SJCRH30 (cell line): ENCODE measurements around the gene SAMD4A. TPM values are rescaled to one million over a fixed set of nuclear protein-coding genes. Genes with fewer than 3 reads are reported as not detected.

Source experiments
- DNase-seq, 2 experiments: peaks; one replicate each; pipeline ENCODE4 v3.0.0-alpha.2; 2015 to 2020
- H3K27ac ChIP-seq: fragments of 250-450 bp; sonication (Bioruptor Pico); 2 replicates; pipeline ENCODE4 v1.5.1; 2020; ENCODE audit warnings: mild to moderate bottlenecking, moderate library complexity
- H3K27me3 ChIP-seq: fragments of 250-450 bp; sonication (Bioruptor Pico); 2 replicates; pipeline ENCODE4 v1.5.1; 2020; ENCODE audit warnings: mild to moderate bottlenecking, moderate library complexity
- H3K36me3 ChIP-seq: fragments of 250-450 bp; sonication (Bioruptor Pico); 2 replicates; pipeline ENCODE4 v1.5.1; 2020; ENCODE audit warnings: mild to moderate bottlenecking, moderate library complexity
- H3K4me1 ChIP-seq: fragments of 250-450 bp; sonication (Bioruptor Pico); 2 replicates; pipeline ENCODE4 v1.5.1; 2020; ENCODE audit warnings: mild to moderate bottlenecking, moderate library complexity
- H3K4me3 ChIP-seq: fragments of 250-450 bp; sonication (Bioruptor Pico); 2 replicates; pipeline ENCODE4 v1.5.1; 2020; ENCODE audit warnings: mild to moderate bottlenecking, moderate library complexity
- H3K9me3 ChIP-seq: fragments of 250-450 bp; sonication (Bioruptor Pico); replicated peaks from 2 replicates; pipeline ENCODE4 v1.5.1; 2020; ENCODE audit warnings: mild to moderate bottlenecking, moderate library complexity
- total RNA-seq: library from RNA; depleted of rRNA; stranded (reverse); fragments of >200 nt; shearing (Covaris generic); gene quantifications from 2 replicates; pipeline ENCODE4 v1.2.3, GENCODE V29; 2014

The SAMD4A gene
- total RNA-seq, 1 experiment from 2014 or later: 12.1 TPM

DNA sequence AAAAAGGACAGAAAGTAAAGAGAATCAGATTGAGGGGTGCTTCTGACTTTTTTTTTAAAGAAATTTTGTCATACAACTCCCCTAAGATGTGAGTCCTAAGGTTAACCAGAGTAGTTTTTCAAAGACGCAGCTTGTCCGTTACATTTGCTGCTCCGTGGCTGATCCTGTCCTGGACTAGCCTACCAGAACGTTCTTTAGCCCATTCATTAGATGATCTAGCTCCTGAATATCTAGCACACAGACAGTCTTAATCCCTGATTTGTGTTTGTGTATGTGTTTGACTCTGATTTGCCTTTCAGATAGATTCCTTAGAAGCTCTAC lies 60.3 kb downstream of the SAMD4A start:
- no peak for DNase-seq
- H3K27ac ChIP-seq: no peak overlapping the region
- H3K36me3 ChIP-seq: no peaks in the 10 kb centered on the region
- no peaks in the 10 kb centered on the region for H3K27me3 ChIP-seq
- peaks cover 6% of the 10 kb centered on the region; the same call in 1 of the 2 replicates for H3K4me1 ChIP-seq
- H3K4me3 ChIP-seq: no peak overlapping the region
- H3K9me3 ChIP-seq: 0 out of 2 replicates have a peak, but pooled peaks cover under 1% of the 10 kb centered on the region

DNA sequence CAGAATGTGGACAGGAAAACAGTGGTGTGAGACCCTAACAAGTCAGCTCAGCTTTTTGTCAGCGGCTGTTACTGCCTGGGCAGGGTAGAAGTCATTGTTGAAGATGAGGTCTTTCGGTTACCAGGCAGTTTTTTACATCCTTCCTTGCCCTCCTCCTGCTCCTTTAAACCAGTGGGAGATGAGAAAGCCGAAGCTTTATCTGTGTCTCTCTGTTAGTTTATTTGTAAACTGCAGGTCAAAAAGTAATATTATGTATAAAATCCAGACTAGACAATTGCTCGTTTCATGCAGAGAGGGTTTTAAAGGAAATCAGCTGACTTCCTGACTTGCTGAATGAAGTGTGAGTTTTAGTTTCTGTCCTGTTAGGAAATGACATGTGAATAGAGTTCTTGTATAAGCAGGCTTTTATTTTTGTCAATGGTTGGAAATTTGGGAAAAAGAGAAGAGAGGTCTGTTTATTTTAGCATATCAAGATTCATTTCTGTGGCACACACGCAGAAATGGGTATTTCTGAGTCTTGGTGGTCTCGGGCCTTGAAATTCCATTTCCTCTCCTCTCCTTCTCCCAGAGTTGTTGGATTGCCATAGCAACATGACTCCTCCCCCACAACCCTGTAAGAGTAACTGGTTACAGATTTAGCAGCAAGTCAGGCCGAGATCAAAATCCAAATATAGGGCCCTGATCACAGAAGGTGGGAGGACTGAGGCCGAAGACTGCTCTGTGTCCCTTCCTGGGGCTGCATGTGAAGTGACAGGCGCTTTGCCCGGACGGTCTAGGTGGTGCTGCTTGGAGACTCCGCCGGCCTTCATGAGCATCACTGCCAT lies 60.8 kb downstream of the SAMD4A start:
- Histone ChIP-seq H3K27ac (no peak overlapping the region), H3K9me3 (0 out of 2 replicates have a peak, but pooled peaks cover 6% of the 10 kb centered on the region), H3K4me1 (peaks cover 6% of the 10 kb centered on the region; the same call in 1 of the 2 replicates), H3K36me3 (no peaks in the 10 kb centered on the region), H3K27me3 (no peaks in the 10 kb centered on the region), H3K4me3 (no peak overlapping the region)
- no peak for DNase-seq

DNA sequence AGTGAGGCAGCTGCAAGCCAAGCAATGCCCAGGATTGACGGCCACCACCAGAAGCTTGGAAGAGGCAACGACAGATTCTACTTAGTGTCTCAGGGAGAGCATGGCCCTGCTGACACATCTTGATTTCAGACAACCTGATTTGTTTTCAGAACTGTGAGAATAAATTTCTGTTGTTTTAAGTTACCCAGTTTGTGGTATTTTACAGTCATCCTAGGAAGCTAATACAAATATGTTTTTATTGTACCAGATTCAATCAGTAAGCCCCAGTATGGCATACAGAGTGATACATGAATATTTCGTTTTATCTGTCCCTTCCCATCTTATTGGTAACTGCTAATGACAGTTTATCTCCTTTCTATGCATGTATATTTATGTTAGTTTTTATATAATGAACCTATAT lies 62.3 kb downstream of the SAMD4A start:
- peaks cover 2% of the 10 kb centered on the region; the same call in 1 of the 2 replicates for H3K4me1 ChIP-seq
- H3K27ac ChIP-seq: no peak overlapping the region
- H3K36me3 ChIP-seq: no peaks in the 10 kb centered on the region
- DNase-seq: no peak
- no peaks in the 10 kb centered on the region for H3K27me3 ChIP-seq
- H3K9me3 ChIP-seq: 0 out of 2 replicates have a peak, but pooled peaks cover 6% of the 10 kb centered on the region
- no peak overlapping the region for H3K4me3 ChIP-seq

DNA sequence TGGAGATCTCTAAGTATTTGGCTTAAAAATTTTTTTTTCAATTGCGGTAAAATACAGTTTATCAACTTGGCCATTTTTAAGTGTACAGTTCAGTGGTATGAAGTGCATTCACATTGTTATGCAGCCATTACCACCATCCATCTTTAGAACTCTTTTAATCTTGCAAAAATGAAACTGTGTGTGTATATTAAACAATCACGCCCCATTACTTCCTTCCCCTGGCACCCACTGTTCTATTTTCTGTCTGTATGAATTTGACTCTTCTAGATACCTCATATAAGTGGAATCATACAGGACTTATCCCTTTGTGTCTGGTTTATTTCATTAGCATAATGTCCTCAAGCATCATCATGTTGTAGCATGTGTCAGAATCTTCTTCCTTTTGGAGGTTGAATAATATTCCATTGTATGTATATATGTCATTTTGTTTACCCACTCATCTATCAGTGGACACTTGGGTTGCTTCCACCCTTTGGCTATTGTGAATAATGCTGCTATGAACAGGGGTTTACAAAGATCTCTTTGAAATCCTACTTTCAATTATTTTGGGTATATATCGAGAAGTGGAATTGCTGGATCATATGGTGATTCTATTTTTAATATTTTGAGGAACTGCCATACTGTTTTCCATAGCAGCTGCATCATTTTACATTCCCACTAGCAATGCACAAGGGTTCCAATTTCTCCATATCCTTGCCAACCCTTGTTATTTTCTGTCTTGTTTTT lies 62.9 kb downstream of the SAMD4A start:
- no peaks in the 10 kb centered on the region for H3K27me3 ChIP-seq
- peaks cover 2% of the 10 kb centered on the region; the same call in 1 of the 2 replicates for H3K4me1 ChIP-seq
- H3K9me3 ChIP-seq: 0 out of 2 replicates have a peak, but pooled peaks cover 6% of the 10 kb centered on the region
- H3K4me3 ChIP-seq: no peak overlapping the region
- no peak overlapping the region for H3K27ac ChIP-seq
- DNase-seq: no peak
- no peaks in the 10 kb centered on the region for H3K36me3 ChIP-seq

DNA sequence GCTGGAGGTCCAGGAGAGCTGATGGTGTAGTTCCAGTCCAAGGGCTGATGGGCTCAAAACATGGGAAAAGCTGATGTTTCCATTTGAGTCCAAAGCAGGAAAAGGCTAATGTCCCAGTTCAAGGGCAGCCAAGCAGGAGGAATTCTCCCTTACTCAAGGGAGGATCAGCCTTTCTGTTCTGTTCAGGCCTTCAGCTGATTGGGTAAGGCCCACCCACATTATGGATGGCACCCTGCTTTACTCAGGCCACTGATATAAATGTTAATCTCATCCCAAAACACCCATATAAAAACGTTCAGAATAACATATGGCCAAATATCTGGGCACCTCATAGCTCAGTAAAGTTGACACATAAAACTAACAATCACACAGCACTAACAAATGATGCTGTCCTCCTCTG lies 64.1 kb downstream of the SAMD4A start:
- Histone ChIP-seq H3K9me3 (0 out of 2 replicates have a peak, but pooled peaks cover 6% of the 10 kb centered on the region), H3K4me3 (no peak overlapping the region), H3K4me1 (no peaks in the 10 kb centered on the region), H3K27me3 (no peaks in the 10 kb centered on the region), H3K27ac (no peak overlapping the region), H3K36me3 (no peaks in the 10 kb centered on the region)
- no peak for DNase-seq

DNA sequence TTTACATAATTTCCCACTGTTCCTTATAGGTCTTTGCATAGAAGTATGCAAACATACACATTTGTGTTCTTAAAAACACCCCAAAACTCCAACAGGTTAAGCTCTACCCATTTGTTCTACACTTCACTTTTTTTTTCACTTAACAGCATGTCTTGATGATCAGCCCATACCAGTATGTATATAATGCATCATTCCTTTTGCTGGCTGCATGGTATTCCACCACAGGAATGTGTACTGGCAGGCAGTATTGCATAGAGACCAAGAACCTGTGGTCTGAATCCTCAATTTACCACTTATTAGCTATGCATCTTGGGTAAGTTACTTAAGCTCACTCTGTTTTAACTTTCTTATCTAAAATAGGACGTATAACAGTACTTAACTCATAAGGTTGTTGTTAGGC lies 65.5 kb downstream of the SAMD4A start:
- Histone ChIP-seq H3K27ac (no peak overlapping the region), H3K36me3 (no peaks in the 10 kb centered on the region), H3K4me3 (no peak overlapping the region), H3K9me3 (0 out of 2 replicates have a peak, but pooled peaks cover 6% of the 10 kb centered on the region), H3K4me1 (peaks cover 8% of the 10 kb centered on the region), H3K27me3 (no peaks in the 10 kb centered on the region)
- DNase-seq: no peak

DNA sequence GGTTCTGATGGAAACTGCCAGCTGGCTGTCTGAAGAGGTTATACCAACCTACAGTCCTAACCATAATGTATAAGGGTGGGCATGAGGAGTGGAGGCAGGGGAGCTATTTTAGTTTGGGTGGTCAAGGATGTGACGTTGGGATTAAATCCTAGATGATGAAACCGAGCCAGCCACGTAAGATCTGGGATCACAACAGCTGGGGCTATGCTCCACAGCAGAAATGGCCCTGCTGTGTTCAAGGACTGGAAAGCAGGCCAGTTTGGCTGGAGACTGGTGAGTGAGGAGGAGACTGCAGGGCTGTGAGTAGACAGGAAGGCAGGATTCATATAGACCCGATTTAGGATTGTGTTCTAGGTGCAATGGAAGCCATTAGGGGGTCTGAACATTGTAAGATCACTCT lies 66.1 kb downstream of the SAMD4A start:
- DNase-seq: peak in 1 of 2 experiments; percentile 48

DNA sequence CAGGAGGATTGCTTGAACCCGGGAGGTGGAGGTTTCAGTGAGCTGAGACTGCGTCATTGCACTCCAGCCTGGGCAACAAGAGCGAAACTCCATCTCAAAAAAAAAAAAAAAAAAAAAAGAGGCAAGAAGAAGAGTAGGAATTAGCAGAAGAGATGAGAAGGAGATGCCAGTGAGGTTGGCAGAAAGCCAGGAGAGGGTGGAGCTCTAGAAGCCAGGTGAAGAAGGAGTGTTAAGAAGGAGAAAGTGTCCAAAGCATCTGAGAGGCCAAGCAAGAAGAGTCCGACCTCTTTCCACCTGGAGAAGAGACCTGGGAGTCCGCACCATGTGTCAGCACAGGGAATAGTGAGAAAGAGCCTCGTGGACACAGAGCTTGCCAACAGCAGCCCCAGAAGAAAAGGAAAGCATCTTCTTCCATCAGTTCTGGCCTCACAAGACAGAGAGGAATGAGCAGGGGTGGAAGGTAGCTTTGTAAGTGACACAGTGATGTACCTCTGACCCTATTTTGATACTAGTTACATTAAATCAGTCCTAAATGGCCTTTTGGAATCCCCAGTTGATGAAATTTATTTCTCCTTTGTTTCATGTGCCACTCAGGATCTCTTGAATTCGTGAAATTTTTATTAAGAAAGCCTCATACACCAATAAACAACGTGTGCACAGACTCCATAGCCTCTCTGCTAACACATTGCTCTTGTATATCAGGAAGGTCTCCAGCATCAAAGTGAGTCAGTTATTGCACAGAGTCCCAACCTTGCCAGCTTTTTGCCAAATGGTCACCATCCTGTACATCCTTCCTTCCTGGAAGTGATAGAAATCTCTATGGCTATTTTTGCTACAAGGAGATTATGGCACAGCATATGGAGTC lies 70.6 kb downstream of the SAMD4A start:
- peak in 1 of 2 experiments; percentile 39 for DNase-seq
- no peaks in the 10 kb centered on the region for H3K36me3 ChIP-seq
- no peaks in the 10 kb centered on the region for H3K27me3 ChIP-seq
- no peak overlapping the region for H3K4me3 ChIP-seq
- H3K27ac ChIP-seq: peak overlapping the region; percentile 94
- H3K9me3 ChIP-seq: 0 out of 2 replicates have a peak, but pooled peaks cover 2% of the 10 kb centered on the region
- peaks cover 33% of the 10 kb centered on the region for H3K4me1 ChIP-seq

More for the DNA sequence above, 66.1 kb downstream of the SAMD4A start:
- H3K4me1 ChIP-seq: peaks cover 14% of the 10 kb centered on the region
- H3K4me3 ChIP-seq: no peak overlapping the region
- 0 out of 2 replicates have a peak, but pooled peaks cover 6% of the 10 kb centered on the region for H3K9me3 ChIP-seq
- H3K27me3 ChIP-seq: no peaks in the 10 kb centered on the region
- H3K36me3 ChIP-seq: no peaks in the 10 kb centered on the region
- no peak overlapping the region for H3K27ac ChIP-seq

DNA sequence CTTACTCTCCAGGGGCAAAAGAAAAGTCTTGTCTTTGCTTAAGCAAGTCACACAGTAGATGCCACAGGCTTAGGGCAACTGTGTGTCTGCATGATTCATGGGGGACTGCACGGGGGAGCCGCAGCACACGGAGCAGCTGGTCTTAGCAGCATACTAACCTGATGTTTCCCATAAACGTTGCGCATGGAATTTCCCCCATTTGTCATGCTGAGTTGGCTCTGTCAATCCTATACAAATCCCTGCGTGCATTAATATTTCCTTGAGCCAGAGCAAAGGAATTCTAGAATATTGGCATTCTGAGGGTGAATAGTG lies 71.2 kb downstream of the SAMD4A start:
- Histone ChIP-seq H3K4me3 (no peak overlapping the region), H3K36me3 (no peaks in the 10 kb centered on the region), H3K27ac (peak overlapping the region; percentile 94), H3K9me3 (no peaks in the 10 kb centered on the region), H3K27me3 (no peaks in the 10 kb centered on the region), H3K4me1 (peaks cover 36% of the 10 kb centered on the region)
- peak; percentile 90 to 94 for DNase-seq

DNA sequence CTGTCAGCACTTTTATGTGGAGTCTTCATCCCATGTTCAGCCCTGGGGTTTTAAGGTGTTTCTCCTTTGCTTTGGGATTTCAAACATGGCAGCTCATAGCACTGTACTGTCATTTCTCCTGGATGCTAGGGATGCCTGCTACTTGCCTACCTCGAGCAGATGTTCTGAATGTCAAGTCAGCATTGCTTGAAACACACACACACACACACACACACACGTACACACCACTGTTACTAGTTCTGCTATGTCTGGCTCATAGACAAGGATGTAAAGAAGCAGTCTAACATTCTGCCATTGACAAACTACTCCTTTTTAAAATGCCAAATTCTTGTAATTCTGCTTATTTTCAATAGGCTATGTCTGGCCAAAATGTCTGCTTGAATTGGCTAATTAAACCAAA lies 72.7 kb downstream of the SAMD4A start:
- no peaks in the 10 kb centered on the region for H3K36me3 ChIP-seq
- peaks cover 46% of the 10 kb centered on the region for H3K4me1 ChIP-seq
- H3K27ac ChIP-seq: peak overlapping the region; percentile 94
- H3K4me3 ChIP-seq: no peak overlapping the region
- no peak for DNase-seq
- no peaks in the 10 kb centered on the region for H3K27me3 ChIP-seq
- no peaks in the 10 kb centered on the region for H3K9me3 ChIP-seq

DNA sequence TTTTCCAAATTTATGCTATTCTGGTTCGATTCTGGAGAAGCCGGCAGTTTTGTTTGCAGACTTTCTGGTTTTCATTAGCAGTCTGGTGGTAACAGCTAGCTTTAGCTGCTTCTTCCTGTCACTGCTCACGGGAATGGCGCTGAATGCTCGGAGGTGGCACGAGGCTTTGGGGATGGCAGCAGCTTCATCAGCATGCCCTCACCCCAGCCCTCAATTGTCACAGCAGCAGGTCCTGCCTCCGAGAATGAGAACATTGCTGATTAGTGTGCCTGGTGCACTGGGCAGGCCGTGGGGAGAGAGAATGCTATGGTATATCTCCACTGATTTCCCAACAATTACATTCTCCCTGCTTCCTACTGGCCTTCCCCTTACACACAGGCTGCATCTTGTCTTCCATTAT lies 73.6 kb downstream of the SAMD4A start:
- Histone ChIP-seq H3K9me3 (no peaks in the 10 kb centered on the region), H3K4me1 (peaks cover 46% of the 10 kb centered on the region), H3K27me3 (no peaks in the 10 kb centered on the region), H3K27ac (no peak overlapping the region), H3K4me3 (no peak overlapping the region), H3K36me3 (no peaks in the 10 kb centered on the region)
- DNase-seq: no peak

DNA sequence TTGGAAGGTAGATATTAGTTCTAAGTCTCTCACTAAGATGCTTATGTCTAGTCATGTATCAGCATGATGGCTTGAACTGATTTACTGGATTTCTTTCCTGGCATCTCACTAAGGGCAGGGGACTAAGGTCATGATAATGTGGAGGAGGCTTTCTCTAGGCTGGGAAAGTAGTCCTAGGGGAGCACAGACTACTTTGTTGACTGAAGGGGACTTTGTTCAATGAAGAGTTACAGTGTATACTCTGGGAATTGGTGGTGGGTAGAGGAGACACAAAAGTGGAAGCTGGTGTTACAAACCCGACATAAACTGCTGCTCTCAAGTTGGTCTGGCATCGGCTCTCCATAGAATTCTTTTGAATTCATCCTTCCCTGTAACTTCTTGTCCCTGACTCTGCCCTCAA lies 75.2 kb downstream of the SAMD4A start:
- Histone ChIP-seq H3K9me3 (no peaks in the 10 kb centered on the region), H3K4me1 (peaks cover 41% of the 10 kb centered on the region), H3K36me3 (no peaks in the 10 kb centered on the region), H3K4me3 (no peak overlapping the region), H3K27ac (no peak overlapping the region), H3K27me3 (no peaks in the 10 kb centered on the region)
- no peak for DNase-seq

DNA sequence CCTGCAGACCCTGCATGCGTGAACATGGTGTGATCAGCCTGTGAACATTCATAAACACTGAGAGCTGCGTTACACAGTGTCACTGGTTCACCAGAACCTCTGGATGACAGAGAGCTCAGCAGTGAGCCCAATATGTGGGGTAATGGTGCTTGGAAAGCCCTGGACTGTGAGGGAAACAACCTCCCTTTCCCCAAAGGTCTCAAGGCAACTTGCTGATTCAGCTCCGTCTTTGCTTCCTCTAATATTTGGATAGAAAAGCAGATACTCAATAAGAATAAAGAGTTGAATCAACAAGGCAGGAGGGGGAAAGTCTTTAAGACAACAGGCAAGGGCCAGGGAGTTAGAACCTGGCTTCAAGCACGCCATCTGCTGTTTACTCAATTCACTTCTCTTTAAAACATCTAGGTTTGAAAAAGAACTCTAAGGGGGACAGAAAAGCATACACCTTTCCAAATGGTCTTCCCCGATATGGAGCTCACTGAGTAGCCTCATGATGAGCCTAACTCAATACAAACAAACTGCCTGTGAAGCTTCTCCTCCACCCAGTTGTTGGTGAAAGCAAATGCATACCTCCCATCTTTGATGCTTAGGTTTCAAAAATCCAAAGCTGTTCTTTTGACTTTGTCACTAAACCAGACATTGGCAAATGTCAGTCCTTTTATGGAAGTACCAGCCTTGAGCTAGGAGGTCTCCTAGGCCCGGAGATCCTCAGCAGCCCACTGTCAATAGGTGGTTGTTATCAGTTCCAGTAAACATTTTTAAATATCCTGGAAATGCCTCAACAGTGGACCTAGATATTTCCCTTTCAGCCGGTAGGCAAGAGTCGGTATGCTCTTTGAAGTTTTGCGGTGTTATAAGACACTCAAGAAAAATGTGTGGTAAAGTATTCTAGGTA lies 76.1 kb downstream of the SAMD4A start:
- no peak for DNase-seq
- peak overlapping the region; percentile 21; the same call in 1 of the 2 replicates for H3K27ac ChIP-seq

DNA sequence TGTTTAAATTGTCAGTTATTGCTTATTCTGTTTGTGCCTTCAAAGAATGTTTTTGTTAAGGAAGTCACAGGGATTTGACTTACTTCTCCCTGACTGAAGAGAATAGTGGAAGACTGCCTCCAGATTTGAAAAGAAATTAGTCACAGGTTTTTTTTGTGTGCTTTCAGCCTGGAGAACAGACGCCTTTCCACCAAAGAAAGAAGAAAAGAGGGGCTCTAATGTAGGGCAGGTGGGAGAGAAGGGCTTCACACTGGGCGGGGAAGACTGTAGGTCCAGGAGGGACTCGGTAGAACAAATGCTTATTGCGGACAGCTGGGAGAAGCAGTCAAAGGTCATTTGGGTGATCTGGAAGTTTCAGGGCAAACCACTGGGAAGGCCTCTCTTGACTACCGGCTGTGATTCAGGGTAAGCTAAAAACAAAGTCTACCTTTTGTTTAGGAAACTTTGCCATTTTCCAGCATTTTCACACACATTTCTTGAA lies 76.8 kb downstream of the SAMD4A start:
- H3K4me1 ChIP-seq: peaks cover 27% of the 10 kb centered on the region
- H3K27me3 ChIP-seq: no peaks in the 10 kb centered on the region
- DNase-seq: no peak
- no peak overlapping the region for H3K4me3 ChIP-seq
- H3K27ac ChIP-seq: peak overlapping the region; percentile 21; the same call in 1 of the 2 replicates
- no peaks in the 10 kb centered on the region for H3K9me3 ChIP-seq
- no peaks in the 10 kb centered on the region for H3K36me3 ChIP-seq

More for the DNA sequence above, 76.1 kb downstream of the SAMD4A start:
- Histone ChIP-seq H3K9me3 (no peaks in the 10 kb centered on the region), H3K4me1 (peaks cover 32% of the 10 kb centered on the region), H3K4me3 (no peak overlapping the region), H3K36me3 (no peaks in the 10 kb centered on the region), H3K27me3 (no peaks in the 10 kb centered on the region)
